SKM-1 treated with dmso at 0.1 percent for 144 hours (cell line): ENCODE data around the gene EYA2.
"Not testable (repeated sequence)": the region's sequence is repeated elsewhere in the genome, so short reads cannot be mapped to it uniquely, and the experiment has no call there.

Source experiments
- DNase-seq: peaks from one replicate; lab custom pipeline; 2025; ENCODE audit not compliant: unreplicated experiment; lab: John Stamatoyannopoulos, UW

The EYA2 gene

GRCh38 chr20:46894971-46895905, 595 bp downstream of the EYA2 start:
- DNase-seq = no peak

- DNase-seq = no peak
Observed at GRCh38 chr20:46895906-46896242, 1.2 kb downstream of the EYA2 start.

DNA sequence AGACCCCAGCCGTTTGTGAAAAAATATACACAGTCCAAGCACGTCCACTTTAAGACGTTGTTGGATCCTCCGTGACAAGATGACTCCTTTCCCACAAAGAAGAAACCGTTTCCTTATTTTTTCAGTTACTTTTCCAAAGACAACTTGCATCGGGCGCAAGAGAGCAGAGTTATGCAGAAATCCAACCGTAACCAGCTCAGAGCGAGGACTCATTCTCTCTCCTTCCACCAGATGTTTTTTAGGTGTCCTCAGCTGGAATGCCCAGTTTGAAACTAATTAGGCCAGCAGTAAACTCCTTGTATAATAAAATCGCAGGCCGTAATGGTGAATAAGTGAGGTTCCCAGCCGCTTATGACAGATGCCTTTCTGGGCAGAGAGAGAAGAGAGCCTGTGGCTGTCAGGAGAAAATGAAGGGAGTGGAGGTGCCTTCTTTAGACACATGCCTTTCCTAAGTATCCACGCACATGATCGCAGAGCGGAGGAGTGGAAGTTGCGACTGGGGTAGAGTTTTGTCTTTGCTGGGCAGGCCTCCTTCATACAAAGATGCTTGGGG, 2.8 kb downstream of the EYA2 start:
- no peak for DNase-seq

GRCh38 chr20:46898423-46898822, 3.8 kb downstream of the EYA2 start:
- DNase-seq = no peak

DNA sequence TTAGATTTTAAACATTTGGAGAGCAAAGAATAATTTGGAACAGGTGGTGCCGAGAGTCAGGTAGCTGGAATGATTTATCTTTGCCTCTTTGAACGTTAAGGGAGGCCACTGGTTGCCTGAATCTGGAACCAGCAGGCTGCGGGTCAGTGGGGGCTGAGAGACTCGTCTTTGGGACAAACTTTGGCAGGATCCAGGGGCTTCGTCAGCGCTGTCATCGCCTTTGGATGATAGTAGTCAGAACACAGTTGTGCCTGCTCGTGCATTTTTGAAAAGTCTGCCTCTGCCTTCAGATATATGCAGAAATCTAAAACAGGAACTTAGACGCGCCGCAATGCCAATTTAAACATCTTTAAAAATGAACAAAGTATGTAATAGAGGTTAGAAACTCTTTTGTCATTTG, 5.0 kb downstream of the EYA2 start:
- no peak for DNase-seq

DNA sequence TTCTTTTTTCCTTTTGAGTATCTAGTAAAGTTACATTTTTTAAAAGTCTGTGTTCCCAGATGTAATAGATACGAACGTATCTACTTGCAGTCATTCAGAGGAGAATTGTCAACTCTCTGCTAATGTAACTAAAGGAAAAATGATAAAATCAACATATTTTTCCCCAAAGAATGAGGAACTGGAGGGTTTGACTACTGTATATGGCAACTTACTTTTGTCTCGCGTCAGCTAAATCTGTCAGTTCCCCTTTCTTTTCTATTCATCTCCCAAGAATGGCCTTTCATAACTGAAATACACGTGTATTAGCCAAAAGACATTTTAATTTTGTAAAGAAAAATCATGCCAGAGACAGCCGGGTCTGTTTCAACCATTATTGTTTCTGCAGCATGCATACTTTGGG, 5.4 kb downstream of the EYA2 start:
- peak; percentile 58 for DNase-seq

- DNase-seq = no peak
Observed at GRCh38 chr20:46900826-46901225, 6.2 kb downstream of the EYA2 start.

DNA sequence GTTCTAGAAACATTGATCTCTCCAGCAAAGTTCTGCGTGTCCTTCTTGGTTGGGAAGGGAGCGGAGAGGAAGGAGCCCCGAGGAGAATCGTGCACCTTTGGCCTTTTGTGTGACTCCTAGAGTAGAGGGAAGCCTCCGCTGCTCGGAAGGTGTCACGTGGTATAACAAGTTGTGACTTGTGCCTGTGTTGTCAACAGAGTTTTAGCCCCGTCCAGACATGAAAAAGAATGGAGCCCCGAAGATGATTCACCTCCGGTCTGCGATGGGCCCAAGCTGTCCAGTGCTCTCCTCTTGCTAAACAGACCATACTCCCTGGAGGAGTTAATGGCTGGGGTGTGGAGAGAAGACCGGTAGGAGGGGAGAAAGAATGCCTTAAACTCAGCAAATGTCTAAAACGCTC, 7.0 kb downstream of the EYA2 start:
- no peak for DNase-seq

GRCh38 chr20:46903256-46903655, 8.6 kb downstream of the EYA2 start:
- DNase-seq = no peak

DNA sequence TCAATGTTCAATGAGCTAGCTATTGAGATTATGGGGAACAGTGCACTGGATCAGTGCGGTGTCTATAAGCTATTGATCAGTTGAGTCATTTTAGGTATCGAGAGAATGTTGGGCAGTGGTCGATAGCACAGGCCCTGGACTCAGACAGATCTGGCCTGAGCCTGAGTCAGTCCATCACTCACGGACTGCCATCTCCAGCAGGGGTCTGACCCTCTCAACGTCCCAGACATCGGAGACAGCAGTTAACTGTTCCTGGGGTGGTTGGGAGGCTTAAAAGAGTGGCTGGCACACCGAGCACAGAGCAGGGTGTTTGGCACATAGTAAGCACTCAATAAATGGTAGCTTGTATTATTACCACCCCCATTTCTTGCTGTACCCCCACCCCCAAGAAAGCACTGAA, 9.3 kb downstream of the EYA2 start:
- DNase-seq = no peak

DNA sequence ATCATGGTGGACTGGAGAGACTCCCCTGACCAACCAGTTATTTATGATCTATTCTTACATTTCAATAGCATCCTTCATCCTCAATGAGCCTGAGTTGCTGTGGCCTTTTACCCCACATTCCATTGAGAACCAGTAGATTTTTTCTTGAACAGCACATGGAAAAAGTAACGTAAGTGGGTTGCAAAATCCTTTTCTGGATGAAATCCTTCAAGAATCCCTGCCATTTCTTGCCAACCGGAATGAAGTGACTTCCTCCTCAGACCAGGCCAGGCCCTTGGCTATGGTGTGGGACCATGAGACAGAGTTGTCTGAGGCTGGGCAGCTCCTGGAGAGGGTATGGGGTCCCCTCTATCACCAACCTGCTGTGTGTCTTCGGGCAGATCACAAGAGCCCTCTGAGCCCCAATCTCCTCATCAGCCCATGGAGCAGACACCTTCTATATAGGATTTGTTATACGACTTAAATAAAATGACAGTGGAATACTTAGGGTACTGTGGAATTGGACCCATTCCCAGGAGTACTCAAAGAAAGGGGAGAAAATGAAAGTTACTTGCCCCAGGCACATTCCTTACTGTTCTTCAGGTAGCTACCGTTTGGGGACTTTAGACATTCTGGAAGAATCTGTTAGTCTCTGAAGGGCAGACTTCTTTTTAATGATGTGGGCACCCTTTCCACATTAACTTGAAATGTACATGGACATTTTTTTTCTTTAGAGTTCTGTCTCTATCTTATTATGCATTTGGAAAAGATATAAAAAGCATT, 10.9 kb downstream of the EYA2 start:
- DNase-seq = no peak

DNA sequence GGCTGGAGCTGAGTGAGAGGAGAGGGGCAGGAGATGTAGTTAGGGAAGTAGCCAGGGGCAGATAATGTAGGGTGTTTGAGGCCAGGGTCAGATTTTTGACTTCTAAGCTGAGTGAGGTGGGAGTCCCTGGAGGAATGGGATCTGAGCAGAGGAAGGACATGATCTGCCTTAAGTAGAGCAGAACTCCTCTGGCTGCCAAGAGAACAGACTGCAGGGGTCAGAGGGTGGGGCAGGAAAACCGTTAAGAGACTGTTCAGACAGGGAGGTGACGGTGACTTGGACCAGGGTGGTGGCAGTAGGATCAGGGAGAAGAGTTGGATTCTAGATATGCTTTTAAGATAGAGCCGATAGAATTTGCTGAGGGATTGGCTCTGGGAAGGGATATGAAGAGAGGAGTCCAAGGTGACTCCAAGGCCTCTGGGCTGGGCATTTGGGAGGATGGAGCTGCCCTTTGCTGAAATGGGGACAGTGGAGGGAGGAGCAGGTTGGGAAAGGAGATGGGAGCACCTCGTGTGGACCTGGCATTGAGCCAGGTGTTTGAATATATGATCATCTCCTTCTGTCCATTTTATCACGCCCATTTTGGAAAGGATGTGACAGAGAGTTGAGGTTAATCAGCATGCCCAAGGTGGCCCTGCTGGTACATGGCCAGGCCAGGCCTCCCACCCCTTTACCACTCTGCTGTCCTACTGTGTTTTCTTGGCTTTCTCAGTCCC, 18.8 kb downstream of the EYA2 start:
- no peak for DNase-seq

DNA sequence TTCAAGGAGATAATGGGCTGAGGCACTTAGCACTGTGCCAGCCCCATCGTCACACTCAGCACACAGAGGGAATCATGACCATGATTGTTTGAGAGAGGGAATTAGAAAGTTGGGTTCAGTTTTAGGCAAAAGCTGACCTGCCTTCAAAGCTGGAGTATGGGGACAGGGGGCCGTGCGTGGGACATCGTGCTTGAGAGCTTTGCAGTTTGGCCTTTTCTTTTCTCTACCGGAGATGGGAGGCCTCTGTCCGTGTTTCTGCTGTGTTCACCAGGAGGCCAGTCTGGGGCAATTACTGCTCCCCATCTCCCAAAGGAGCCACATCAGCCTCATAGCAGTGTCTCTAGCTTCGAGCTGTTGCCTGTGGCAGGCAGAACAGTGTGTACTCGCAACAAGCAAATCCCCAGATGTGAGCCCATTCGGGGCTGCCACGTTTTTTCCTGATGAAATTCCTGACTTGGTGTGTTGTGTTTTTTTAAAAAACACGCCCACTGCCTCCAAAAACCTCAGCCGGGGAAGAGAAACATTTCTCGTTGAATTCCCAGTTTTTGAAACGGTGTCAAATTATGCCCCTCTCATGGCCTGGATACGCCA, 20.2 kb downstream of the EYA2 start:
- DNase-seq = no peak

- no peak for DNase-seq
Observed at GRCh38 chr20:46915575-46916257, 21.1 kb downstream of the EYA2 start.

DNA sequence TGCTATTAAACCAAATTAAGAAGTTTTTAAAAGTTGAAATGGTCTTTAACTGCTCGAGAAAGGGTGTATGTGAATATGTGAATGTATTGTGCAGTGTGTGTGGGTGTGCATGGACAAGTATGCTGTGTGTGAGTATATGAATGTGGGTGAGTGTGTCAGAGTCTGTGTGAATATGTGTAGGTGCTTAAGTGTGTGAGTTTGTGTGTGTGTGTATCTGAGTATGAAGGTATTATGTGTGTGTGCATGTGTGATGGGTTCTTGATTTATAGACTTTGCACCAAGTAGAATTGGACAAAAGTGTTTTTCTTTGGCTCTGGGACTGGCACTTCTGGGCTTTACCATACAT, 21.6 kb downstream of the EYA2 start:
- DNase-seq = no peak

GRCh38 chr20:46917155-46917554, 22.5 kb downstream of the EYA2 start:
- no peak for DNase-seq

- DNase-seq = no peak
Observed at GRCh38 chr20:46920114-46920513, 25.5 kb downstream of the EYA2 start.

GRCh38 chr20:46922841-46923240, 28.2 kb downstream of the EYA2 start:
- not testable (repeated sequence) for DNase-seq

- no peak for DNase-seq
Observed at GRCh38 chr20:46923550-46923949, 28.9 kb downstream of the EYA2 start.

DNA sequence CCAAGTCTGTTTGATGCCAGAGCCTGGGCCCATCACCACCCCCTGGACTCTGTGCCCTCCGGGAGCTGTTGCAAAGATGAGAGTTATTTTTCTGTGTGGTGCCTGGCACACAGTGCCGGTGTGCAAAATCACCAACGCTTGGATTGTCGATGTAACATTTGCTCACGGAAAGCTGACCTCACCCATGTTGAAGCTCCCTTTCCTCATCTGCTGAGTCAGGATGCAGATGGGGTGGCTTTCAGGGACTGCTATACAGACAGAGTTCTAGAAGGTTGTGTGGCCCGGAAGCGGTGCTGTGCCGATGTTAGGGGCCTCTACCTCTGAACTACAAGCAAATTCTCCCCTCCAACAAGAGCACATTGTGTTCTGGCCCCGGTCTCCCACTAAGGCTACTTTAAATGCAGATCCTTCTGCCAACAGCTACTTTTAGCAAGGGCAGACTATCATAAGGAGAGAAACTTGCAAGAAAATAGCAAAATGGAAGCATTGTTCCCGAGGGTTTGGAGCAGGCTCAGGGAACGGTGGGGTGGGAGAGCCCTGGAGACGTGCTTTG, 34.0 kb downstream of the EYA2 start:
- DNase-seq = no peak
